Upper lobe of left lung (tissue), 6 donors: ENCODE results near the gene TMEM50A. TPM values are rescaled to one million over a fixed set of nuclear protein-coding genes. Genes with fewer than 3 reads are reported as not detected.

ENCODE experiments used
- total RNA-seq, 6 donors: library from RNA; depleted of rRNA in 4 of 6; stranded (reverse); fragments of >200 nt in 4 of 6; gene quantifications; one replicate each; pipeline versions ENCODE4 v1.1.0 to v1.2.1, GENCODE V29; 2016 to 2021
- donor health status: DM: no; HTN: no; CAD: no; lungs with moderate emphysema.
- donor health status: DM: no; HTN: yes; CAD: no; lungs with severe emphysema.

The TMEM50A gene
- total RNA-seq, 6 donors from 2014 or later, result 27.1 to 113 (median 96.5) TPM

Other genes with a start within 250 kb of the TMEM50A start
- 10 to 100 TPM; 21.9 to 66.5 (median 39.5) TPM for gene SYF2, start 105.8 kb upstream of the TMEM50A start, total RNA-seq
- 100 to 1,000 TPM in 5 of 6 donors, 10 to 100 TPM in 1; 62.0 to 563 (median 161) TPM for gene RSRP1, start 90.9 kb upstream of the TMEM50A start, total RNA-seq
- 1 to 10 TPM in 1 of 6 donors, under 1 TPM in 1, not detected in 4; 0.15 to 1.0 TPM for gene RHD, start 65.8 kb upstream of the TMEM50A start, total RNA-seq
- 1 to 10 TPM in 3 of 6 donors, under 1 TPM in 2, not detected in 1; 0.34 to 2.4 (median 2.1) TPM for gene RHCE, start 82.5 kb downstream of the TMEM50A start, total RNA-seq
- 10 to 100 TPM; 12.6 to 27.2 (median 16.9) TPM for gene MACO1, start 92.6 kb downstream of the TMEM50A start, total RNA-seq
- 10 to 100 TPM; 16.7 to 36.1 (median 30.5) TPM for gene LDLRAP1, start 205.3 kb downstream of the TMEM50A start, total RNA-seq